K562 (cell line): ENCODE measurements around the gene TGOLN2. TPM values are rescaled to one million over a fixed set of nuclear protein-coding genes. Genes with fewer than 3 reads are reported as not detected.

ENCODE experiments used
- ATF7 ChIP-seq: fragments of 450-650 bp; IDR thresholded peaks from 2 replicates; pipeline ENCODE4 v1.7.1; 2014; ENCODE audit warnings: mild to moderate bottlenecking, moderate library complexity
- DNMT1 ChIP-seq: fragments of 450-650 bp; IDR thresholded peaks from 2 replicates; pipeline ENCODE4 v1.6.1; 2016; ENCODE audit warnings: antibody characterized with exemption, mild to moderate bottlenecking
- FOS ChIP-seq: IDR thresholded peaks from 3 replicates; pipeline ENCODE4 v1.6.1; 2011; ENCODE audit not compliant: insufficient read length; ENCODE audit errors: extremely low read depth
- KAT8 ChIP-seq: fragments of 450-650 bp; IDR thresholded peaks from 2 replicates; pipeline ENCODE4 v1.6.1; 2016; ENCODE audit warnings: low read depth, mild to moderate bottlenecking
- MYC ChIP-seq, 2 experiments: fragments of 250-450 bp in 1 of 2; sonication (Bioruptor Pico) in 1 of 2; IDR thresholded peaks; 2 replicates each; pipeline versions ENCODE4 v1.5.1 to v1.6.1; 2012 to 2021; ENCODE audit warnings: low read depth in 2 of 2, borderline replicate concordance in 1 of 2, improper control_type of control experiment in 1 of 2, low read length in 1 of 2, mild to moderate bottlenecking in 1 of 2, moderate library complexity in 1 of 2
- PHF21A ChIP-seq: fragments of 450-650 bp; IDR thresholded peaks from 2 replicates; pipeline ENCODE4 v1.6.1; 2017; ENCODE audit warnings: low read depth, borderline replicate concordance
- SMAD2 ChIP-seq: fragments of 150-350 bp; IDR thresholded peaks from 2 replicates; pipeline ENCODE4 v1.6.1; 2014; ENCODE audit warnings: low read depth, mild to moderate bottlenecking, low read length
- SNRNP70 ChIP-seq: fragments of 200-400 bp; formaldehyde crosslinking; optimal IDR thresholded peaks from 2 replicates; pipeline ENCODE3; 2017; ENCODE audit warnings: low read depth, low read length
- SP2 ChIP-seq: IDR thresholded peaks from 2 replicates; pipeline ENCODE4 v1.6.1; 2011; ENCODE audit warnings: mild to moderate bottlenecking, low read depth, low read length, moderate library complexity; ENCODE audit not compliant: poor library complexity, severe bottlenecking; ENCODE audit errors: extremely low read depth
- SRSF3 ChIP-seq: fragments of 200-400 bp; formaldehyde crosslinking; IDR thresholded peaks from 2 replicates; pipeline ENCODE4 v1.6.1; 2016; ENCODE audit warnings: mild to moderate bottlenecking, low read length, moderate library complexity; ENCODE audit not compliant: insufficient read depth
- TAF9B ChIP-seq: fragments of 450-650 bp; IDR thresholded peaks from 2 replicates; pipeline ENCODE4 v1.6.1; 2018; ENCODE audit warnings: mild to moderate bottlenecking; ENCODE audit not compliant: partially characterized antibody
- TBP ChIP-seq: optimal IDR thresholded peaks from 2 replicates; pipeline ENCODE3; 2011; ENCODE audit warnings: low read depth, low read length, improper control_type of control experiment
- ZBTB11 ChIP-seq, 3 experiments: fragments of 200-800 bp in 1 of 3; fragments of 250-450 bp in 1 of 3; fragments of 450-650 bp in 1 of 3; sonication (Bioruptor Pico) in 1 of 3; sonication (Bioruptor generic) in 1 of 3; formaldehyde crosslinking in 1 of 3; IDR thresholded peaks; 2 replicates each; pipeline versions ENCODE4 v1.6.1 to v1.8.0; 2016 to 2022; ENCODE audit warnings: mild to moderate bottlenecking in 2 of 3, missing genetic modification characterization in 2 of 3, missing compliant biosample characterization in 1 of 3, moderate library complexity in 1 of 3
- ZBTB34 ChIP-seq: fragments of 250-450 bp; sonication (Bioruptor Pico); IDR thresholded peaks from 2 replicates; pipeline ENCODE4 v1.8.0; 2021; ENCODE audit warnings: mild to moderate bottlenecking, moderate library complexity
- ZHX1 ChIP-seq: fragments of 150-350 bp; conservative IDR thresholded peaks from 2 replicates; pipeline ENCODE4 v1.6.1; 2014; ENCODE audit warnings: low read length
- ZNF408 ChIP-seq: fragments of 250-450 bp; sonication (Bioruptor Pico); IDR thresholded peaks from 2 replicates; pipeline ENCODE4 v1.4.0; 2020; ENCODE audit warnings: low read depth, mild to moderate bottlenecking, moderate library complexity
- ZNF584 ChIP-seq: fragments of 200-800 bp; sonication (Bioruptor generic); IDR thresholded peaks from 2 replicates; pipeline ENCODE4 v1.6.1; 2016; ENCODE audit warnings: low read depth, mild to moderate bottlenecking, missing genetic modification characterization, missing compliant biosample characterization
- ZNF717 ChIP-seq: fragments of 250-450 bp; sonication (Bioruptor Pico); IDR thresholded peaks from 2 replicates; pipeline ENCODE4 v1.5.0; 2021
- polyA plus RNA-seq, 8 experiments: library from polyadenylated mRNA; depleted of rRNA in 4 of 8; stranded (reverse) in 5 of 8; unstranded in 3 of 8; fragments of >200 nt; fragmentation: Nextera tagmentation in 2 of 8; fragmentation: Illumina TruSeq in 1 of 8; extraction: Ambion mirVana in 2 of 8; extraction: Trizol in 1 of 8; gene quantifications; 2 replicates each; pipeline versions ENCODE4 v1.2.1 to v1.2.3, GENCODE V29; 2011 to 2014; ENCODE audit warnings: inconsistent platforms in 1 of 8, missing spikeins in 1 of 8
- total RNA-seq, 7 experiments: library from RNA; depleted of rRNA in 6 of 7; stranded (reverse); fragments of >200 nt in 6 of 7; fragmentation: Illumina TruSeq in 2 of 7; extraction: Trizol in 2 of 7; gene quantifications; 2 replicates each; pipeline versions ENCODE4 v1.2.1 to v1.2.3, GENCODE V29; 2011 to 2021; ENCODE audit warnings: low replicate concordance in 1 of 7

The TGOLN2 gene
- total and polyA plus RNA-seq, 9 of the 15 experiments (the other 6 are each of a cell fraction or from before 2014, with no cell fraction given) = 13.0 to 66.5 (median 35.9) TPM

- TF ChIP-seq ZHX1 (no peak; the same call in 1 of the 2 replicates), SMAD2 (no peak), SNRNP70 (no peak), ZNF717 (CRISPR knock-in tag) (no peak), SP2 (no peak), KAT8 (no peak), TBP (peak; percentile 96), PHF21A (no peak), ATF7 (peak; percentile 92), ZBTB34 (CRISPR knock-in tag) (no peak), ZNF408 (CRISPR knock-in tag) (no peak), DNMT1 (no peak), TAF9B (peak; percentile 90), ZNF584 (CRISPR knock-in tag) (no peak), MYC (IDR thresholded peaks at IDR 0.05; ENCODE audit: low read depth, low read length) (peak; percentile 74), MYC (CRISPR knock-in tag; IDR thresholded peaks at IDR 0.05; ENCODE audit: borderline replicate concordance, low read depth) (0 out of 2 replicates have a peak, but pooled peaks have one; percentile 63), ZBTB11 (CRISPR knock-in tag; IDR thresholded peaks at IDR 0.05) (peak in 1 of 3 experiments; percentile 85; a peak in 3 of 6 replicates), SRSF3 (no peak), FOS (no peak)
Observed at GRCh38 chr2:85327822-85328617, at the start of gene TGOLN2 (continued).
